T-helper 2 cell treated with Interferon-gamma antibody and Interleukin-4, amounts not matched to agents 100 ng/mL and 5 ng/mL, for 36 hours (primary cell): ENCODE data around the gene GLIPR1. TPM values are rescaled to one million over a fixed set of nuclear protein-coding genes. Genes with fewer than 3 reads are reported as not detected.

Source experiments
- total RNA-seq: library from RNA; stranded (reverse); gene quantifications from 2 replicates; pipeline ENCODE4 v1.2.3, GENCODE V29; 2022

GLIPR1 gene
- total RNA-seq, 1 donor from 2014 or later: 23.5 TPM

Other genes with a start within 250 kb of the GLIPR1 start
- 2.3 and 2.6 TPM in 2 replicates for gene CAPS2, start 150.4 kb upstream of the GLIPR1 start, total RNA-seq
- not detected in 2 replicates for gene GLIPR1L1, start 146.1 kb upstream of the GLIPR1 start, total RNA-seq
- 0.09 and 0.14 TPM in 2 replicates for gene GLIPR1L2, start 89.7 kb upstream of the GLIPR1 start, total RNA-seq
- 79.6 and 80.6 TPM in 2 replicates for gene KRR1, start 30.9 kb downstream of the GLIPR1 start, total RNA-seq